Astrocyte of the cerebellum (primary cell): ENCODE data around the gene ARHGEF19.

ENCODE experiments used
- DNase-seq: peaks from one replicate; pipeline ENCODE4 v3.0.0-alpha.2; 2011; ENCODE audit warnings: low read depth
- H3K4me3 ChIP-seq: 2 replicates; pipeline ENCODE4 v1.5.1; 2011; ENCODE audit warnings: mild to moderate bottlenecking, low read depth, low read length, moderate library complexity
- CTCF ChIP-seq: IDR thresholded peaks from 2 replicates; pipeline ENCODE4 v1.5.1; 2012; ENCODE audit warnings: low read length, low read depth, moderate library complexity, mild to moderate bottlenecking; ENCODE audit errors: missing control alignments
- in situ Hi-C: cut with HindIII; loops from 2 replicates; pipeline ENCODE4 v1.10.0; 2017; ENCODE audit warnings: low sequenced_read_pairs

ARHGEF19 gene

DNA sequence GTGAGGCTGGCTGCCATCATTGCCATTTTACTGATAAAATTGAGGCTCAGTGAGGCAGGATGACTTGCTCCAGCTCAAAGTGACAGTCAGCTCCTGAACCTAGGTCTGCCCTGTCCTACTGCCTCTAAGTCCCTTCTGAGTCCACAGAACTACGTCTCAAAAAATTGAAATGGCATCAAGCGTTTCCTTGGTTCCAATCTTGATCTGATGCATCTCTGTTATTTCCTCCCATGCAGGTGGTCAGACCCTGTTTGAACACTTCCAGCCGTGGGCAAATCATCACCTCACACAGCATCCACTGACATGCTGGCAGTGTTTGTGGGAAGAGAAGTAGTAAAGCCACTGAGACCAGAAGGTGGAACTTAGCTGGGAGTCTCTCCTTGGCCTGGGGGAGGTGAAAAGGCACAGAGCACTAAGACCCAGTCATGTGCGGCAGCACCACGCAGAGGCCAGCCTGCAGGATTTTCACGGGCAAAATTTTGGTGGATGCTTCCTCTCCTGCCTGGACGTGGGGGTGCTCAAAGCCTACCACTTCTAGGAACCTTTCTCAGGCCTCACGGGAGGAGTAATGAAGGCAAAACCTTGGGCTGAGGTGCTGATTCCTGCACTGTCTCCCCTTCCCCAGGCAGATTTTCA, 32.3 kb upstream of the ARHGEF19 start:
- DNase-seq = no peak
- in situ Hi-C loops = no loop called here
- no peak for TF ChIP-seq CTCF
- H3K4me3 ChIP-seq = no peak overlapping the region

- DNase-seq = peak; percentile 77
- no peak overlapping the region for H3K4me3 ChIP-seq
- in situ Hi-C loops = no loop called here
- peak; percentile 90 for TF ChIP-seq CTCF
Observed at GRCh38 chr1:16243936-16244649, 31.6 kb upstream of the ARHGEF19 start.

DNA sequence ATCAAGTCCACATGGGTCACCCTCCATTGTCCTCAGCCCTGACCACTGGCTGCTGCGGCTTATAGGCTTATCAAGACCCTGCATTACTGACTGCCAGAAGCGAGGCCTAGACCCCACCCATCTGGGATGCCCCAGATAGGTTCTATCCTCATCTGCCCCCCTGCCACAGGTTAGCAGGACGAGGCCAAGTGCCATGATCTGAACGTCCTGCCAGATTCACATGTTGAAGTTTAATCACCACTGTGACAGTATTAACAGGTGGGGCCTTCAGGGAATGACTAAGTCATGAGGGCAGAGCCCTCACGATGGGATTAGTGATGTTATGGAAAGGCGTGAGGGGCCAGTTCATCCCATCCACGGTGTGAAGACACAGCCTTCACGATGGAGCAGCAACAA, 30.8 kb upstream of the ARHGEF19 start:
- in situ Hi-C loops = no loop called here
- no peak for TF ChIP-seq CTCF
- H3K4me3 ChIP-seq = no peak overlapping the region
- no peak for DNase-seq

DNA sequence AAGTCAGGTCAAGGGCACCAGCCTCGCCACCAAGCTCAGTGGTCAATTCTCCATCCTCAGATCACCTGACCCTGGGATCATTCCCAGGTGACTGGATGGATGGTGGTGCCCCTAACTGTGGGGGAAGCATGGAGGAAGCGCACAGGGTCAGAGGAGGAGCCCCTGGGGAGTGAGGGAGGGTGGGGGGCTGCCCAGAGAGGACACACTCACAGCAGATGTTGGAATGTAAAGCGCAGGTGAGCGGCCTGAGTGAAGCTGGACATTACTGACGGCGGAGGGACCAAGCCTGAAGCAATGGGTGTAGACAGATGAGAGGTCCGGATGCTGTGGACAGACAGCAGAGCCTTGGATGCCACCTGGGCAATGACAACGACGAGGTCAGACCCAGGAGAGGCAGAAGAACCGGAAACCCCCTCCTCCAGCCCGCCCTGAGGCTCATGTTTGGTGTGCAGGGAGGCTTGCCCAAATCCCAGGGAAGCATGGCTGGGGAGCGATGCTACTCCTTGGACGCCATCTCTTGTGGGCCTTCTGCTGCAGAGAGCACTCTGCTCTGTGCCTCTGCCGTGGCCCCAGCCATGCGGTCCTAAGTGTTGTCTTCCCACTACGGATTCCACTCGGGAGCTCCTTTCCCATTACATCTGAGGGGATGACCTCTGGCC, 30.2 kb upstream of the ARHGEF19 start:
- H3K4me3 ChIP-seq = no peak overlapping the region
- no peak for TF ChIP-seq CTCF
- no peak for DNase-seq
- in situ Hi-C loops = no loop called here

DNA sequence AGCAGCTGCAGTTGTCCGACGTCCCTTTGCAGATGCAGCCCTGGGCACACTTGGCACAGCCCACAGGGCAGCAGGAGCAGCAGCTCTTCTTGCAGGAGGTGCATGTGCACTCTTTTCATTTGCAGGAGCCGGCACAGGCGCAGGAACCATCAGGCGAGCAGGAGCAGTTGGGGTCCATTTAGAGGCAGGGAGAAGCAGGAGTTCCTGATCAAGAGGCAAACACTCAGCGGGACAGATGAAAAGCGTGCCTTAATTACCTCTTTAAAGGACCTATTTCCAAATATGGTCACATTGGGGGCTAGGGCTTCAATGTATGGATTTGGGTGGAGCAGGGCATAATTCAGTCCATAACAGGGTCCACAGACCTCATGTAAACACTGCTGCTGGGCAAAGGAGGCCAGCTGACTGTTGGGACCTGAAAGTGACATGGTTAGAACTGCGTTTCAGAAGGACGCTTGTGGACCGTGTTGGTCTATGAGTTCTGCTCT, 28.8 kb upstream of the ARHGEF19 start:
- DNase-seq = no peak
- in situ Hi-C loops = no loop called here
- TF ChIP-seq CTCF = no peak
- H3K4me3 ChIP-seq = no peak overlapping the region

- DNase-seq = no peak
- no peak overlapping the region for H3K4me3 ChIP-seq
- TF ChIP-seq CTCF = no peak
- in situ Hi-C loops = no loop called here
Observed at GRCh38 chr1:16239972-16240491, 27.6 kb upstream of the ARHGEF19 start.
